GM06990 (cell line): Measurements from ENCODE around the gene B3GNT3.

Source experiments
- DNase-seq: peaks from one replicate; pipeline ENCODE4 v3.0.0-alpha.2; 2011; ENCODE audit not compliant: insufficient read length; ENCODE audit errors: extremely low read depth
- H3K27me3 ChIP-seq: replicated peaks from 2 replicates; pipeline ENCODE4 v1.6.0; 2011; ENCODE audit warnings: low read length; ENCODE audit not compliant: control insufficient read depth, insufficient read depth
- H3K36me3 ChIP-seq: 2 replicates; pipeline ENCODE4 v1.5.1; 2011; ENCODE audit warnings: low read length; ENCODE audit not compliant: control insufficient read depth, insufficient read depth
- H3K4me3 ChIP-seq: replicated peaks from 2 replicates; pipeline ENCODE4 v1.5.1; 2011; ENCODE audit warnings: low read depth, mild to moderate bottlenecking, control low read depth, low read length
- TF ChIP-seq, protein P1 (sequence below): IDR thresholded peaks from 2 replicates; pipeline ENCODE4 v1.5.1; 2011; ENCODE audit warnings: low read length, control low read depth, mild to moderate bottlenecking, inconsistent platforms; ENCODE audit not compliant: insufficient read depth, poor library complexity, severe bottlenecking

Gene B3GNT3

DNA sequence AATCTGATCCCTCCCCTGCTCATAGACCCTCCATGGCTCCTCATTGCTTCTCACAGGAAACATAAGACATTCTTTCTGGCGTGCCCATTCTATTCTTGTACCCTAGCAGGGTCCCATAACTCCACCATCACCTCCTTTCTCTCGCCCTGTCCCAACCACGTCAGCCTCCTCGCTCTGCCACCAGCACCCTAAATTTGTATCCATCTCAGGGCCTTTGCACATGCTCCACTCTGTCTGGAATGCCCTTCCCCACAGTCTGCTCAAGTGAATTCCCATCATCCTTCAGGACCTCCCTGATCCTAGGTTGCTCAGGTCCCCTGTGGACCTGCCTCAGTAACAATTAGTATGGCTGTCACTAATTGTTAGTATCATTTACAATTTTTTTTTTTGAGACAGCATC lies 10.5 kb downstream of the B3GNT3 start:
- no peak for DNase-seq
- Histone ChIP-seq H3K4me3 (no peak overlapping the region), H3K27me3 (0 out of 2 replicates have a peak, but pooled peaks cover 1% of the 10 kb centered on the region), H3K36me3 (no peaks in the 10 kb centered on the region)
- TF ChIP-seq, protein P1, sequence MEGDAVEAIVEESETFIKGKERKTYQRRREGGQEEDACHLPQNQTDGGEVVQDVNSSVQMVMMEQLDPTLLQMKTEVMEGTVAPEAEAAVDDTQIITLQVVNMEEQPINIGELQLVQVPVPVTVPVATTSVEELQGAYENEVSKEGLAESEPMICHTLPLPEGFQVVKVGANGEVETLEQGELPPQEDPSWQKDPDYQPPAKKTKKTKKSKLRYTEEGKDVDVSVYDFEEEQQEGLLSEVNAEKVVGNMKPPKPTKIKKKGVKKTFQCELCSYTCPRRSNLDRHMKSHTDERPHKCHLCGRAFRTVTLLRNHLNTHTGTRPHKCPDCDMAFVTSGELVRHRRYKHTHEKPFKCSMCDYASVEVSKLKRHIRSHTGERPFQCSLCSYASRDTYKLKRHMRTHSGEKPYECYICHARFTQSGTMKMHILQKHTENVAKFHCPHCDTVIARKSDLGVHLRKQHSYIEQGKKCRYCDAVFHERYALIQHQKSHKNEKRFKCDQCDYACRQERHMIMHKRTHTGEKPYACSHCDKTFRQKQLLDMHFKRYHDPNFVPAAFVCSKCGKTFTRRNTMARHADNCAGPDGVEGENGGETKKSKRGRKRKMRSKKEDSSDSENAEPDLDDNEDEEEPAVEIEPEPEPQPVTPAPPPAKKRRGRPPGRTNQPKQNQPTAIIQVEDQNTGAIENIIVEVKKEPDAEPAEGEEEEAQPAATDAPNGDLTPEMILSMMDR = no peak

DNA sequence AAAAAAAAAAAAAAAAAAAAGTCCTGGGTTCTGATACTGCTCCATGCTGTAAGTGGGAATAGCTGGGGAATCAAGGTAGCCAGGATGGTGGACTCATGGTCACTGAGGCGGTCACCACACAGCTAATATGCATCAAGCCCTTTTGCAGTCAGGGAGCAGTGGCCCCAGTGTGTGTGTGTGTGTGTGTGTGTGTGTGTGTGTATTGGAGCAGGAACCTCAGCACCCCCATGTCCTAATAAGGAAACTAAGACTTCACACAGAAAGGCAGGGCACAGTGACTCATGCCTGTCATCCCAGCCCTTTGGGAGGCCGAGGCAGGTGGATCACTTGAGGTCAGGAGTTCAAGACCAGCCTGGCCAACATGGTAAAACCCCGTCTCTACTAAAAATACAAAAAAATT lies 12.0 kb downstream of the B3GNT3 start:
- TF ChIP-seq, protein P1 = no peak
- no peak overlapping the region for H3K4me3 ChIP-seq
- no peak for DNase-seq
- H3K36me3 ChIP-seq = no peaks in the 10 kb centered on the region
- 0 out of 2 replicates have a peak, but pooled peaks cover 1% of the 10 kb centered on the region for H3K27me3 ChIP-seq

DNA sequence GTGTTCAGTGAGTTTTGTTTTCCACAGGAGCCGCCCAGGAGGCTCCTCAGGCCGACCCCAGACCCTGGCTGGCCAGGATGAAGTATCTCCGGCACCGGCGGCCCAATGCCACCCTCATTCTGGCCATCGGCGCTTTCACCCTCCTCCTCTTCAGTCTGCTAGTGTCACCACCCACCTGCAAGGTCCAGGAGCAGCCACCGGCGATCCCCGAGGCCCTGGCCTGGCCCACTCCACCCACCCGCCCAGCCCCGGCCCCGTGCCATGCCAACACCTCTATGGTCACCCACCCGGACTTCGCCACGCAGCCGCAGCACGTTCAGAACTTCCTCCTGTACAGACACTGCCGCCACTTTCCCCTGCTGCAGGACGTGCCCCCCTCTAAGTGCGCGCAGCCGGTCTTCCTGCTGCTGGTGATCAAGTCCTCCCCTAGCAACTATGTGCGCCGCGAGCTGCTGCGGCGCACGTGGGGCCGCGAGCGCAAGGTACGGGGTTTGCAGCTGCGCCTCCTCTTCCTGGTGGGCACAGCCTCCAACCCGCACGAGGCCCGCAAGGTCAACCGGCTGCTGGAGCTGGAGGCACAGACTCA lies 12.9 kb downstream of the B3GNT3 start:
- no peaks in the 10 kb centered on the region for H3K36me3 ChIP-seq
- DNase-seq = no peak
- H3K27me3 ChIP-seq = 0 out of 2 replicates have a peak, but pooled peaks cover 1% of the 10 kb centered on the region
- no peak overlapping the region for H3K4me3 ChIP-seq
- TF ChIP-seq, protein P1 = no peak

DNA sequence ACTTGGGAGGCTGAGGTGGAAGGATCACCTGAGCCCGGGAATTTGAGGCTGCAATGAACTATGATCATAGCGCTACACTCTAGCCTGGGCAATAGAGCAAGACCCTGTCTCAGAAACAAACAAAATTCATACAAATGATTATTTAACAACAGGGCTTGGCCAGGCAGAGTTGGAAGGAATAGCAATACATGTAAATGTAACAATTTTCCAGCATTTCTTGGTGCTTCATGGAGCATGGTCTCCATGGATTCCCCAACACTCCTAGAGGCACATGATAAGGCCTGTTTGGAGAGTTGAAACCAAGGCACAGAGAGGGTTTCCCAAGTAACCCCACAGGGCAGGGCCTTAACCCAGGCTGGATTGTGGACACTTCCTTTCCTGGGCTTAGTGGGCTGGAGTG lies 16.2 kb downstream of the B3GNT3 start:
- DNase-seq = no peak
- TF ChIP-seq, protein P1 = no peak
- H3K36me3 ChIP-seq = no peaks in the 10 kb centered on the region
- H3K4me3 ChIP-seq = no peak overlapping the region
- H3K27me3 ChIP-seq = 0 out of 2 replicates have a peak, but pooled peaks cover 1% of the 10 kb centered on the region

DNA sequence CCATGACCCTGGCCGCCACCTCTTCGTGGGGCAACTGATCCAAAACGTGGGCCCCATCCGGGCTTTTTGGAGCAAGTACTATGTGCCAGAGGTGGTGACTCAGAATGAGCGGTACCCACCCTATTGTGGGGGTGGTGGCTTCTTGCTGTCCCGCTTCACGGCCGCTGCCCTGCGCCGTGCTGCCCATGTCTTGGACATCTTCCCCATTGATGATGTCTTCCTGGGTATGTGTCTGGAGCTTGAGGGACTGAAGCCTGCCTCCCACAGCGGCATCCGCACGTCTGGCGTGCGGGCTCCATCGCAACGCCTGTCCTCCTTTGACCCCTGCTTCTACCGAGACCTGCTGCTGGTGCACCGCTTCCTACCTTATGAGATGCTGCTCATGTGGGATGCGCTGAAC lies 16.7 kb downstream of the B3GNT3 start:
- H3K27me3 ChIP-seq = 0 out of 2 replicates have a peak, but pooled peaks cover 1% of the 10 kb centered on the region

More for the DNA sequence above, 16.7 kb downstream of the B3GNT3 start:
- H3K36me3 ChIP-seq = no peaks in the 10 kb centered on the region
- TF ChIP-seq, protein P1 = no peak
- H3K4me3 ChIP-seq = no peak overlapping the region
- DNase-seq = no peak
